GM23338 (cell line): ENCODE measurements around the gene IL6R. TPM values are rescaled to one million over a fixed set of nuclear protein-coding genes. Genes with fewer than 3 reads are reported as not detected.

Experiments
- ATAC-seq: fragments of 200-7000 bp; cut with Tn5 transposase; 3 replicates; pipeline ENCODE4 v1.9.1; 2020
- DNase-seq: peaks from one replicate; pipeline ENCODE4 v3.0.0-alpha.2; 2015; ENCODE audit warnings: low spot score
- H2AFZ ChIP-seq: fragments of 200-600 bp; sonication (generic); 2 replicates; pipeline ENCODE4 v1.8.0; 2016; ENCODE audit warnings: antibody characterized with exemption, mild to moderate bottlenecking, moderate library complexity
- H3F3A ChIP-seq: fragments of 200-600 bp; sonication (generic); replicated peaks from 2 replicates; pipeline ENCODE4 v1.8.0; 2017; ENCODE audit warnings: antibody characterized with exemption, mixed run types, low read depth
- H3K27ac ChIP-seq: fragments of 200-600 bp; sonication (generic); 2 replicates; pipeline ENCODE4 v1.6.1; 2016; ENCODE audit warnings: low read depth
- H3K27me3 ChIP-seq: fragments of 200-600 bp; sonication (generic); 2 replicates; pipeline ENCODE4 v1.8.0; 2016; ENCODE audit warnings: mild to moderate bottlenecking, mixed run types, moderate library complexity; ENCODE audit not compliant: insufficient read depth
- H3K36me3 ChIP-seq: fragments of 200-600 bp; sonication (generic); 2 replicates; pipeline ENCODE4 v1.8.0; 2016; ENCODE audit warnings: mild to moderate bottlenecking; ENCODE audit not compliant: insufficient read depth
- H3K4me1 ChIP-seq: fragments of 200-600 bp; sonication (generic); 2 replicates; pipeline ENCODE4 v1.8.0; 2016; ENCODE audit warnings: mild to moderate bottlenecking, moderate library complexity; ENCODE audit not compliant: insufficient read depth
- H3K4me2 ChIP-seq: fragments of 200-600 bp; sonication (generic); 2 replicates; pipeline ENCODE4 v1.7.1; 2017; ENCODE audit warnings: mixed run types
- H3K4me3 ChIP-seq: fragments of 200-600 bp; sonication (generic); 2 replicates; pipeline ENCODE4 v1.6.1; 2016; ENCODE audit warnings: mixed run types
- H3K79me2 ChIP-seq: fragments of 200-600 bp; sonication (generic); replicated peaks from 2 replicates; pipeline ENCODE4 v1.8.0; 2017; ENCODE audit warnings: mild to moderate bottlenecking; ENCODE audit not compliant: insufficient read depth
- H3K9me2 ChIP-seq: fragments of 200-600 bp; sonication (generic); 2 replicates; pipeline ENCODE4 v1.8.0; 2017; ENCODE audit not compliant: insufficient read depth
- H4K20me1 ChIP-seq: fragments of 200-600 bp; sonication (generic); replicated peaks from 2 replicates; pipeline ENCODE4 v1.8.0; 2017; ENCODE audit warnings: mild to moderate bottlenecking; ENCODE audit not compliant: insufficient read depth
- H3K27ac Mint-ChIP-seq: 2 replicates; pipeline ENCODE4 v1.8.0; 2020; ENCODE audit warnings: inconsistent platforms, mild to moderate bottlenecking, moderate library complexity, mixed read lengths
- H3K27me3 Mint-ChIP-seq: 3 replicates; pipeline ENCODE4 v1.8.0; 2022; ENCODE audit warnings: low read depth, mild to moderate bottlenecking, moderate library complexity, mixed read lengths, inconsistent platforms; ENCODE audit not compliant: insufficient read depth, poor library complexity
- H3K36me3 Mint-ChIP-seq: 3 replicates; pipeline ENCODE4 v1.8.0; 2021; ENCODE audit warnings: low read depth, mild to moderate bottlenecking, inconsistent platforms, moderate library complexity, mixed read lengths
- H3K4me1 Mint-ChIP-seq: 3 replicates; pipeline ENCODE4 v1.8.0; 2020; ENCODE audit warnings: mild to moderate bottlenecking, inconsistent platforms, mixed read lengths
- H3K4me3 Mint-ChIP-seq: 3 replicates; pipeline ENCODE4 v1.8.0; 2021; ENCODE audit warnings: moderate library complexity, mild to moderate bottlenecking, inconsistent platforms, mixed read lengths
- H3K9me3 Mint-ChIP-seq: 3 replicates; pipeline ENCODE4 v1.8.0; 2020; ENCODE audit warnings: moderate library complexity, mild to moderate bottlenecking, inconsistent platforms, mixed read lengths
- CREB1 ChIP-seq: fragments of 250-450 bp; sonication (Bioruptor Pico); IDR thresholded peaks from 2 replicates; pipeline ENCODE4 v1.5.0; 2020; ENCODE audit warnings: low read depth, mild to moderate bottlenecking, moderate library complexity
- EZH2phosphoT487 ChIP-seq: fragments of 200-600 bp; sonication (generic); IDR thresholded peaks from one replicate; pipeline ENCODE4 v1.8.1; 2018; ENCODE audit warnings: antibody characterized with exemption; ENCODE audit not compliant: unreplicated experiment
- JUNB ChIP-seq: IDR thresholded peaks from one replicate; pipeline ENCODE4 v1.6.1; 2016; ENCODE audit warnings: antibody characterized with exemption; ENCODE audit not compliant: unreplicated experiment
- NANOG ChIP-seq: IDR thresholded peaks from 2 replicates; pipeline ENCODE4 v1.6.1; 2016; ENCODE audit warnings: antibody characterized with exemption, borderline replicate concordance
- POLR2AphosphoS5 ChIP-seq: IDR thresholded peaks from 2 replicates; pipeline ENCODE4 v1.6.1; 2016; ENCODE audit warnings: antibody characterized with exemption, low read depth
- STAT1 ChIP-seq: IDR thresholded peaks from one replicate; pipeline ENCODE4 v1.6.1; 2016; ENCODE audit warnings: antibody characterized with exemption; ENCODE audit not compliant: unreplicated experiment
- ZNF331 ChIP-seq: fragments of 250-450 bp; sonication (Bioruptor Pico); IDR thresholded peaks from 2 replicates; pipeline ENCODE4 v1.5.0; 2020; ENCODE audit warnings: low read depth, mild to moderate bottlenecking, moderate library complexity
- polyA plus RNA-seq: library from polyadenylated mRNA; unstranded; fragments of >200 nt; fragmentation: Nextera tagmentation; extraction: Ambion mirVana; gene quantifications from 2 replicates; pipeline ENCODE4 v1.2.1, GENCODE V29; 2016
- total RNA-seq: library from RNA; depleted of rRNA; stranded (reverse); fragments of >200 nt; shearing (Covaris generic); gene quantifications from 2 replicates; pipeline ENCODE4 v1.2.3, GENCODE V29; 2014
- TF ChIP-seq, protein P1 (sequence below): IDR thresholded peaks from one replicate; pipeline ENCODE4 v1.6.1; 2018; ENCODE audit warnings: antibody characterized with exemption; ENCODE audit not compliant: unreplicated experiment
- TF ChIP-seq, protein P2 (sequence below), 2 experiments: fragments of 200-600 bp in 1 of 2; sonication (generic) in 1 of 2; conservative IDR thresholded peaks; 2 replicates each; pipeline versions ENCODE4 v1.5.1 to v1.6.1; 2016 to 2017; ENCODE audit warnings: antibody characterized with exemption in 2 of 2, low read depth in 2 of 2, mild to moderate bottlenecking in 2 of 2, moderate library complexity in 1 of 2
- TF ChIP-seq, protein P3 (sequence below): IDR thresholded peaks from 2 replicates; pipeline ENCODE4 v1.6.1; 2016; ENCODE audit warnings: antibody characterized with exemption

Gene IL6R
- total and polyA plus RNA-seq, 2 experiments from 2014 or later, result 1.0 to 13.8 TPM

DNA sequence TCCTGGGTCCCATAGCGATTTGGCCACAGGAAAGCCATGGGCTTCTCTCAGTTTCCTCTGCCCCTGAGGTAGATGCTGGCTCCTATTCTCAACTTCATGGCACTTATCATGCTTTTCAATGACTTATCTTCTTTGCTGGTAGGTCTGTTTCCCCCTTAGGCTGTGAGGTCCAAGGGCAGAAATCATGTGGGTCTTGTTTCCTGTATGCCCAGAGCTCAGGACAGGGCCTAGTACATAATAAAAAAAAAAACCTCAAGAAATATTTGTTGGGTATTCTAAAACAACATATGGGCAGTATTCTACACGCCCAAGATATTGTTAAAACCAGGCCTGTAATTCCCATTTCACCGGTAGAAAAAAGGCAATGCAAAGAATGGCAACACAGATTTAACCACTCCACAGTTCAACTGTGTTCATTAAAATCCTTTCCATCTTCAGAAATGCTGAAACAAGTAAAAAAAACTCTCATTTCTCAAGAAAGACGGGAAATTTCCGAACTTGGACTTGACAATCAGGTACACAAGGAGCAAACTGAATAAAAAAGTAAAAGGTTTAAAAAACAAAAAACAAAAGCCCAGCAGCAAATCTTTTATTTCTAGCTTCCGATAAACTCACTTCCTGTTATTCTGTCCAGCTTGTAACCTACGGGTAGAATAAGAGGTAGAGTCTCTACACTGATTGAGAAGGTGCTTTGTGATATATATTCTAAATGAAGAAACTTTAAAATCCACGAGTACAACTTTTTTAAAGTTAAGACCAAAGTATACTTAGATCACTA lies 90.5 kb downstream of the IL6R start:
- Mint-ChIP-seq H3K4me3 (no peak overlapping the region), H3K4me1 (peaks cover 21% of the 10 kb centered on the region), H3K27me3 (peaks cover 30% of the 10 kb centered on the region), H3K9me3 (no peaks in the 10 kb centered on the region), H3K27ac (no peak overlapping the region), H3K36me3 (no peaks in the 10 kb centered on the region)
- Histone ChIP-seq H3K79me2 (no peaks in the 10 kb centered on the region), H3K27ac (no peak overlapping the region), H3K4me1 (peaks cover 16% of the 10 kb centered on the region), H3K4me2 (no peak overlapping the region), H3K36me3 (0 out of 2 replicates have a peak, but pooled peaks cover 3% of the 10 kb centered on the region), H3F3A (no peaks in the 10 kb centered on the region), H3K9me2 (peaks cover 3% of the 10 kb centered on the region; the same call in 1 of the 2 replicates), H3K27me3 (peaks cover 30% of the 10 kb centered on the region), H3K4me3 (no peak overlapping the region), H4K20me1 (no peaks in the 10 kb centered on the region), H2AFZ (no peak overlapping the region)
- TF ChIP-seq CREB1 (no peak), POLR2AphosphoS5 (no peak), ZNF331 (CRISPR knock-in tag) (no peak), STAT1 (no peak), EZH2phosphoT487 (no peak)
- TF ChIP-seq, protein P1, sequence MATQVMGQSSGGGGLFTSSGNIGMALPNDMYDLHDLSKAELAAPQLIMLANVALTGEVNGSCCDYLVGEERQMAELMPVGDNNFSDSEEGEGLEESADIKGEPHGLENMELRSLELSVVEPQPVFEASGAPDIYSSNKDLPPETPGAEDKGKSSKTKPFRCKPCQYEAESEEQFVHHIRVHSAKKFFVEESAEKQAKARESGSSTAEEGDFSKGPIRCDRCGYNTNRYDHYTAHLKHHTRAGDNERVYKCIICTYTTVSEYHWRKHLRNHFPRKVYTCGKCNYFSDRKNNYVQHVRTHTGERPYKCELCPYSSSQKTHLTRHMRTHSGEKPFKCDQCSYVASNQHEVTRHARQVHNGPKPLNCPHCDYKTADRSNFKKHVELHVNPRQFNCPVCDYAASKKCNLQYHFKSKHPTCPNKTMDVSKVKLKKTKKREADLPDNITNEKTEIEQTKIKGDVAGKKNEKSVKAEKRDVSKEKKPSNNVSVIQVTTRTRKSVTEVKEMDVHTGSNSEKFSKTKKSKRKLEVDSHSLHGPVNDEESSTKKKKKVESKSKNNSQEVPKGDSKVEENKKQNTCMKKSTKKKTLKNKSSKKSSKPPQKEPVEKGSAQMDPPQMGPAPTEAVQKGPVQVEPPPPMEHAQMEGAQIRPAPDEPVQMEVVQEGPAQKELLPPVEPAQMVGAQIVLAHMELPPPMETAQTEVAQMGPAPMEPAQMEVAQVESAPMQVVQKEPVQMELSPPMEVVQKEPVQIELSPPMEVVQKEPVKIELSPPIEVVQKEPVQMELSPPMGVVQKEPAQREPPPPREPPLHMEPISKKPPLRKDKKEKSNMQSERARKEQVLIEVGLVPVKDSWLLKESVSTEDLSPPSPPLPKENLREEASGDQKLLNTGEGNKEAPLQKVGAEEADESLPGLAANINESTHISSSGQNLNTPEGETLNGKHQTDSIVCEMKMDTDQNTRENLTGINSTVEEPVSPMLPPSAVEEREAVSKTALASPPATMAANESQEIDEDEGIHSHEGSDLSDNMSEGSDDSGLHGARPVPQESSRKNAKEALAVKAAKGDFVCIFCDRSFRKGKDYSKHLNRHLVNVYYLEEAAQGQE, result no peak
- ATAC-seq (no peak), DNase-seq (no peak)

DNA sequence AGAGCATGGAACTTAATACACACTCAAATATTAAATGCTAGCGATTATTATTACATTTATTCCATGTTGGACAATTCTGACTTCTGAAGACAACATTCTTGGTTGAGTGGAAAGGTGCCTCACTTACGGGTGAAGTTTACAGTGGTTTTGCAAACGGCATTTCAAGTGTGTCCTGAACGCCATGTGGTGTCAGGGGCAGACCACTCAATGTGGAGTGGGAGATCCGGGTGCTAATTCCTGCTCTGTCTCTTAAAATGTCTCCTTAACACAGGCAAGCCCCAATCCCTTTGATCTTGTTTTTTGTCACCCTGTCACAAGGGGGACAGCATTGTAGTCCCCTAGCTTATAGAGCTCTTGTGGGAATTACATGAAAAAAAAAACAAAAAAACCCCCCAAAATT lies 91.2 kb downstream of the IL6R start:
- no peak overlapping the region for H3K27ac Mint-ChIP-seq
- Histone ChIP-seq H3K4me1 (peaks cover 16% of the 10 kb centered on the region), H4K20me1 (no peaks in the 10 kb centered on the region), H3K27ac (no peak overlapping the region), H3K79me2 (no peaks in the 10 kb centered on the region), H3F3A (no peaks in the 10 kb centered on the region), H3K36me3 (0 out of 2 replicates have a peak, but pooled peaks cover 3% of the 10 kb centered on the region), H3K4me2 (no peak overlapping the region), H3K4me3 (no peak overlapping the region), H3K9me2 (no peaks in the 10 kb centered on the region), H3K27me3 (peaks cover 37% of the 10 kb centered on the region), H2AFZ (no peak overlapping the region)
- no peak for DNase-seq
- H3K4me3 Mint-ChIP-seq, result no peak overlapping the region
- H3K36me3 Mint-ChIP-seq, result no peaks in the 10 kb centered on the region
- H3K27me3 Mint-ChIP-seq, result peaks cover 37% of the 10 kb centered on the region
- TF ChIP-seq POLR2AphosphoS5 (no peak), JUNB (no peak), STAT1 (no peak), EZH2phosphoT487 (no peak), NANOG (no peak)
- TF ChIP-seq, protein P2, sequence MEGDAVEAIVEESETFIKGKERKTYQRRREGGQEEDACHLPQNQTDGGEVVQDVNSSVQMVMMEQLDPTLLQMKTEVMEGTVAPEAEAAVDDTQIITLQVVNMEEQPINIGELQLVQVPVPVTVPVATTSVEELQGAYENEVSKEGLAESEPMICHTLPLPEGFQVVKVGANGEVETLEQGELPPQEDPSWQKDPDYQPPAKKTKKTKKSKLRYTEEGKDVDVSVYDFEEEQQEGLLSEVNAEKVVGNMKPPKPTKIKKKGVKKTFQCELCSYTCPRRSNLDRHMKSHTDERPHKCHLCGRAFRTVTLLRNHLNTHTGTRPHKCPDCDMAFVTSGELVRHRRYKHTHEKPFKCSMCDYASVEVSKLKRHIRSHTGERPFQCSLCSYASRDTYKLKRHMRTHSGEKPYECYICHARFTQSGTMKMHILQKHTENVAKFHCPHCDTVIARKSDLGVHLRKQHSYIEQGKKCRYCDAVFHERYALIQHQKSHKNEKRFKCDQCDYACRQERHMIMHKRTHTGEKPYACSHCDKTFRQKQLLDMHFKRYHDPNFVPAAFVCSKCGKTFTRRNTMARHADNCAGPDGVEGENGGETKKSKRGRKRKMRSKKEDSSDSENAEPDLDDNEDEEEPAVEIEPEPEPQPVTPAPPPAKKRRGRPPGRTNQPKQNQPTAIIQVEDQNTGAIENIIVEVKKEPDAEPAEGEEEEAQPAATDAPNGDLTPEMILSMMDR (conservative IDR thresholded peaks at IDR 0.05; ENCODE audit: low read depth in 2 of 2), result no peak
- TF ChIP-seq, protein P3, sequence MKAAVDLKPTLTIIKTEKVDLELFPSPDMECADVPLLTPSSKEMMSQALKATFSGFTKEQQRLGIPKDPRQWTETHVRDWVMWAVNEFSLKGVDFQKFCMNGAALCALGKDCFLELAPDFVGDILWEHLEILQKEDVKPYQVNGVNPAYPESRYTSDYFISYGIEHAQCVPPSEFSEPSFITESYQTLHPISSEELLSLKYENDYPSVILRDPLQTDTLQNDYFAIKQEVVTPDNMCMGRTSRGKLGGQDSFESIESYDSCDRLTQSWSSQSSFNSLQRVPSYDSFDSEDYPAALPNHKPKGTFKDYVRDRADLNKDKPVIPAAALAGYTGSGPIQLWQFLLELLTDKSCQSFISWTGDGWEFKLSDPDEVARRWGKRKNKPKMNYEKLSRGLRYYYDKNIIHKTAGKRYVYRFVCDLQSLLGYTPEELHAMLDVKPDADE, result no peak
- TF ChIP-seq, protein P1, result no peak
- no peak for ATAC-seq
- peaks cover 24% of the 10 kb centered on the region for H3K4me1 Mint-ChIP-seq
- no peaks in the 10 kb centered on the region for H3K9me3 Mint-ChIP-seq
